Coronary artery (tissue), 2 donors: Measurements from ENCODE around the gene SART1.
A peak's percentile ranks its signal among the peaks of the same experiment; 100 is the strongest.

Source experiments
- DNase-seq: peaks from one replicate; pipeline ENCODE4 v3.0.0-alpha.2; 2017; ENCODE audit warnings: low spot score
- H3K27ac ChIP-seq, 2 donors: fragments of 200-600 bp; sonication (generic); one replicate each; pipeline ENCODE4 v1.5.1; 2016 to 2019
- H3K4me3 ChIP-seq: fragments of 200-600 bp; sonication (generic); 2 replicates; pipeline ENCODE4 v1.5.1; 2016; ENCODE audit warnings: mild to moderate bottlenecking, moderate library complexity
- CTCF ChIP-seq: fragments of 200-600 bp; sonication (generic); IDR thresholded peaks from one replicate; pipeline ENCODE4 v1.5.1; 2019; ENCODE audit warnings: antibody characterized with exemption

Gene SART1

DNA sequence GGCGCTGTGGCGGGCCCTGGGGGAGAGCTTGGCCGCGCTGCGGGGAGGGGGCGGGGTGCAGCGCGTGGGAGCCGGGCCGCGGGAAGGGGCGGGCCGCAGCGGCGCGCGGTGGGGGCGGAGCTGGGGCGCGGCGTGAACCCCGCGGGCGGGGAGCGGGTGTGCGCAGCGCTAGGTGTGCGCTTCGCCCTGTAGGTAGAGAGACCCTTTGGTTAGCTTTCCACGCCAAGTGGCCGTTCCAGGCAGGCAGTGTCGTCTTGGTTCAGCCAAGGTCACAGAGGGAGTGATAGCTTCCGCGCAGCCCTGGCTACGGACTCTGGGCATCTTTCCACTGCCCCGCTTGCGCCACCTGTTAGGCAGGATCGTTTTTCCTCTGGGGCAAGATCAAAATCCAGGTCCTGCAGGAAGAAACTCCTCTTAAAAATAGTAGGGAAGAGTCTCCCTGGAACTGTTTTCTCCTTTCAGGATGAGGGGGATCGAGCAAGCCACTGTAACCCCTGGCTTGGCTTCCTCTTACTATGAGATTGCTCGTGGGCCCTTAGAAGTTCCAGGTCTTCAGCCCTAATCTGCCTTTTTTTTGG is 41.2 kb downstream of the SART1 start:
- TF ChIP-seq CTCF = no peak
- DNase-seq = peak; percentile 79
- H3K27ac ChIP-seq = peak overlapping the region; percentile 85 to 94

DNA sequence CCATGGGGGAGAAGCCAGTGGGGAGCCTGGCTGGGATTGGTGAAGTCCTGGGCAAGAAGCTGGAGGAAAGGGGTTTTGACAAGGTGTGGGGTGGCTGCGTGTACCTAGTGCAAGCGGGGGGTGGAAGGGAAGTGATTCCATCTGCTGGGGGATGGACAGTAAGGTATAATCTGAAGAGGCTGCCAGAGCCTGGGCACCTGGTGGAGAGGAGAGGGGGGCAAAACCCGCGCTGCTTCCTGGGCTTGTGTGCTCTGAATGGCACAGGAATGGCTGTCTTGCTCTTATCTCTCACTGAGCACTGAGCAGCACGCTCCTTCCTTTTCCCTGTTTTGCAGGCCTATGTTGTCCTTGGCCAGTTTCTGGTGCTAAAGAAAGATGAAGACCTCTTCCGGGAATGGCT is 41.8 kb downstream of the SART1 start:
- no peak for TF ChIP-seq CTCF
- DNase-seq = no peak
- peak overlapping the region; percentile 85 to 94 for H3K27ac ChIP-seq
- H3K4me3 ChIP-seq = peak overlapping the region; percentile 88

More for the DNA sequence above, 41.2 kb downstream of the SART1 start:
- peak overlapping the region; percentile 88 for H3K4me3 ChIP-seq

GRCh38 chr11:66004186-66004585 is 42.7 kb downstream of the SART1 start:
- DNase-seq = no peak
- TF ChIP-seq CTCF = no peak
- H3K27ac ChIP-seq = peak overlapping the region in 1 of 2 donors; percentile 36
- H3K4me3 ChIP-seq = no peak overlapping the region

DNA sequence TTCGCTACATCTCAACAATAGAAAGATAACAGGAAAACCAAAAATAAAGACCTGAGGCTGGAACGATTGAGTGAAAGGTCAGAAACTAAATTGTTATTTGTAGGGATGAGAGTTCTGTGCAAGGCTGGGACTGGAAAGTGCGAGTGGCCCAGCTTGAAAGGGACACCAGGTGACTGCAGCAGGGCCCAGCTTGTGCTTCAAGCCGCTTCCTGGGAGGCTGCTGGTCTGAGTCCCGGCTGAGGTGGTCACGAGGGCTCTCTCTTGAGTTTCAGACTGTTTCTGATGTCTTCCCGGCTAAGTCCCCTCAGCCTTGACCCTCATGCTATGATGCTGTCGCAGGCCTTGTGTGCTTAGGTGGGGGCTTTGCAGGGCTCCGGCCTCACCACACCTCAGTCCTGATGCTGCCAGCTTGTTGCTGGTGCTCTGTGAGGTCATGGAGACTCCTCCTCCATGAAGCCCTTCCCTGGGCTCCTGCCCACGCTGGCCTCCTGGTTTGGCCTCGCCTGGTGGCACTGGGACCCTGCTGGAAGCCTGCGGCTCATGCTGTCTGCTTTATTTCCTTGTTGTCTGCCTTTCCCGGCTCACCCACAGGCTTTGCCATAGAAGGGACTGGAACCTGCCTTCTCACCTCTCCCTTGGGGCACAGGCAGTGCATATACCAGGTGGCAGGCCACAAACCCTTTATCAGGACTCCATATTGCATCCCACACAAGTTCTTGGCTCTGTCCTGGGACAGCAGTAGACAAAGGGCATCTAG is 44.8 kb downstream of the SART1 start:
- DNase-seq = no peak
- TF ChIP-seq CTCF = no peak
- Histone ChIP-seq H3K27ac (no peak overlapping the region), H3K4me3 (no peak overlapping the region)

GRCh38 chr11:66006891-66007176 is 45.3 kb downstream of the SART1 start:
- no peak for DNase-seq
- no peak for TF ChIP-seq CTCF
- Histone ChIP-seq H3K27ac (no peak overlapping the region), H3K4me3 (no peak overlapping the region)

GRCh38 chr11:66007201-66007634 is 45.7 kb downstream of the SART1 start:
- TF ChIP-seq CTCF = no peak
- Histone ChIP-seq H3K4me3 (no peak overlapping the region), H3K27ac (no peak overlapping the region)
- DNase-seq = no peak

DNA sequence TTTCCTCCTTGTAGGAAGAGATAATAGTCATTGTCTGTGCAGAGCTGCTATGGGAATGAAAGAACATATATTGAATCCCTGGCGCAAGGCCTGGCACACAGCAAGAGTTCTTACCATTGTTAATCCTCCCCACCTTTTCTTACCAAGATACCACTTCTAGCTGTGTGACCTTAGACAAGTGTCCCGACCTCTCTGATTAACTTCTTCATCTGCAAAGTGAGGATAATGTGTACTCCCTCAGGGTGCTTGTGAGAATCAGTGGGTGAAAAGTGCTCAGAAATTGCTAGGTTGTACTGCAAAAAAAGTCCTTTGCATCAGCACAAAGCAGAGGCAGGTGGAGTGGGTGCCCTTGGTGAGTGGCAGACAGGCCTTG is 46.5 kb downstream of the SART1 start:
- Histone ChIP-seq H3K27ac (no peak overlapping the region), H3K4me3 (no peak overlapping the region)
- DNase-seq = no peak
- TF ChIP-seq CTCF = no peak
